Calu3 (cell line): ENCODE results near the gene NRIP3. TPM values are rescaled to one million over a fixed set of nuclear protein-coding genes. Genes with fewer than 3 reads are reported as not detected.

Experiments used
- BruUV-seq: library from RNA; stranded (reverse); fragments of 400-500 nt; replicated peaks from 2 replicates; lab custom pipeline; 2021; lab: Mats Ljungman, UMichigan
- CTCF ChIA-PET: fragments of 300-600 bp; sonication (Branson Sonifier 250); formaldehyde crosslinking; loops from one replicate; lab custom pipeline; 2022; ENCODE audit warnings: antibody characterized with exemption; lab: Charles Lee
- DNase-seq: peaks from one replicate; pipeline ENCODE4 v3.0.0; 2022
- H3K27ac Mint-ChIP-seq: one replicate; pipeline ENCODE4 v1.8.0; 2022; ENCODE audit warnings: mixed read lengths; ENCODE audit not compliant: unreplicated experiment
- H3K27me3 Mint-ChIP-seq: one replicate; pipeline ENCODE4 v1.8.0; 2022; ENCODE audit warnings: mixed read lengths; ENCODE audit not compliant: unreplicated experiment
- H3K36me3 Mint-ChIP-seq: one replicate; pipeline ENCODE4 v1.8.0; 2022; ENCODE audit warnings: mild to moderate bottlenecking, moderate library complexity, mixed read lengths; ENCODE audit not compliant: insufficient read depth, unreplicated experiment
- H3K4me1 Mint-ChIP-seq: one replicate; pipeline ENCODE4 v1.8.0; 2022; ENCODE audit warnings: mild to moderate bottlenecking, low read depth, mixed read lengths; ENCODE audit not compliant: unreplicated experiment
- H3K4me3 Mint-ChIP-seq: one replicate; pipeline ENCODE4 v1.8.0; 2022; ENCODE audit warnings: mild to moderate bottlenecking, low read depth, moderate library complexity, mixed read lengths; ENCODE audit not compliant: unreplicated experiment
- H3K9me3 Mint-ChIP-seq: one replicate; pipeline ENCODE4 v1.8.0; 2022; ENCODE audit warnings: low read depth, mixed read lengths; ENCODE audit not compliant: unreplicated experiment
- intact Hi-C: fragments of 100-400 bp; cut with micrococcal nuclease; formaldehyde crosslinking; loops from one replicate; pipeline ENCODE4 v1.10.0; 2022; ENCODE audit not compliant: unreplicated experiment
- total RNA-seq: library from RNA; stranded (reverse); gene quantifications from 2 replicates; pipeline ENCODE4 v1.2.3, GENCODE V29; 2022
- TF ChIP-seq, protein P1 (sequence below): fragments of 200-600 bp; IDR thresholded peaks from one replicate; pipeline ENCODE4 v1.8.0; 2022; ENCODE audit warnings: antibody characterized with exemption; ENCODE audit not compliant: unreplicated experiment

The NRIP3 gene
- total RNA-seq, 1 experiment from 2014 or later, result 0.83 TPM

DNA sequence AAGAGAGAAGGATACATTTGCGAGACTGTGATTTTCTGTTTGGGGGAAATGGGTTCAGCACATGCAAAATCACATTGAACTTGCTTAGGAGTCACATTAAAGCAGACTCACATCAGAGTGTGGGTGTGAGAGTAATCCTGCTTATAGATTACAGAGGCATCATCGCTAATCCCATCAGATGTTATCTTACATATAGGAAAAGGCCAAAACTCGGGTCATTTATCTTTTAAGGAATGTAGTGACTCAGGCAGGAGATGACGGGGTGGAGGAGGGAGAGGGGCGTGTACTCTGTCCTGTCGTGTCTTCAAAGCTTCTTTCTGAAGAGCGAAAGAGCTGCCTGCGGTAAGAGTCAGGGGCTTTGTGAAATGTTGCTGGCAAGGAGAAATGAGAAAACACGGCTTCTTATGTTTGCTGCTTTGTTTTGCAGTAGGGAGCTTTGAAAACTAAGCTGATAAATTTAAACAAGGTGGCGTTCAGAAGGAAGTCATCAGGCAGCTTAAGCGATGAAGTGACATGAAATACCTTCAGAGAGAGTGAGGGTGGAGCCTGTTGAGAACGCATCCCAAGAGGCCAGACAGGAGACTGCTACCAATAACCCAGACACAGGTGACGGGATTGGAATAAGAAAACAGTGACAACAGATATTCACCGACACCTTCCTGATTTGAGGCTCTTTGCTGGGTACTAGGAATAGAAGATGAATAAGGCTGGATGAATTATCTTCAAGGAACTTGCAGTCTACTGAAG, 68.9 kb downstream of the NRIP3 start:
- peak; percentile 6 for DNase-seq
- BruUV-seq, result no TSS peak
- peaks cover 10% of the 10 kb centered on the region for H3K27me3 Mint-ChIP-seq
- peaks cover 17% of the 10 kb centered on the region for H3K4me1 Mint-ChIP-seq
- no peak overlapping the region for H3K27ac Mint-ChIP-seq
- H3K36me3 Mint-ChIP-seq, result no peaks in the 10 kb centered on the region
- intact Hi-C loops, result no loop called here
- CTCF ChIA-PET, result no interaction called here
- H3K4me3 Mint-ChIP-seq, result peak overlapping the region; percentile 14
- H3K9me3 Mint-ChIP-seq, result no peaks in the 10 kb centered on the region
- TF ChIP-seq, protein P1, sequence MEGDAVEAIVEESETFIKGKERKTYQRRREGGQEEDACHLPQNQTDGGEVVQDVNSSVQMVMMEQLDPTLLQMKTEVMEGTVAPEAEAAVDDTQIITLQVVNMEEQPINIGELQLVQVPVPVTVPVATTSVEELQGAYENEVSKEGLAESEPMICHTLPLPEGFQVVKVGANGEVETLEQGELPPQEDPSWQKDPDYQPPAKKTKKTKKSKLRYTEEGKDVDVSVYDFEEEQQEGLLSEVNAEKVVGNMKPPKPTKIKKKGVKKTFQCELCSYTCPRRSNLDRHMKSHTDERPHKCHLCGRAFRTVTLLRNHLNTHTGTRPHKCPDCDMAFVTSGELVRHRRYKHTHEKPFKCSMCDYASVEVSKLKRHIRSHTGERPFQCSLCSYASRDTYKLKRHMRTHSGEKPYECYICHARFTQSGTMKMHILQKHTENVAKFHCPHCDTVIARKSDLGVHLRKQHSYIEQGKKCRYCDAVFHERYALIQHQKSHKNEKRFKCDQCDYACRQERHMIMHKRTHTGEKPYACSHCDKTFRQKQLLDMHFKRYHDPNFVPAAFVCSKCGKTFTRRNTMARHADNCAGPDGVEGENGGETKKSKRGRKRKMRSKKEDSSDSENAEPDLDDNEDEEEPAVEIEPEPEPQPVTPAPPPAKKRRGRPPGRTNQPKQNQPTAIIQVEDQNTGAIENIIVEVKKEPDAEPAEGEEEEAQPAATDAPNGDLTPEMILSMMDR, result no peak

GRCh38 chr11:8933931-8934330, 69.9 kb downstream of the NRIP3 start:
- intact Hi-C loops, result no loop called here
- no TSS peak for BruUV-seq
- TF ChIP-seq, protein P1, result no peak
- CTCF ChIA-PET, result no interaction called here
- no peak overlapping the region for H3K4me3 Mint-ChIP-seq
- no peaks in the 10 kb centered on the region for H3K9me3 Mint-ChIP-seq
- no peak for DNase-seq
- no peaks in the 10 kb centered on the region for H3K36me3 Mint-ChIP-seq
- peaks cover 17% of the 10 kb centered on the region for H3K4me1 Mint-ChIP-seq
- H3K27ac Mint-ChIP-seq, result no peak overlapping the region
- peaks cover 19% of the 10 kb centered on the region for H3K27me3 Mint-ChIP-seq

DNA sequence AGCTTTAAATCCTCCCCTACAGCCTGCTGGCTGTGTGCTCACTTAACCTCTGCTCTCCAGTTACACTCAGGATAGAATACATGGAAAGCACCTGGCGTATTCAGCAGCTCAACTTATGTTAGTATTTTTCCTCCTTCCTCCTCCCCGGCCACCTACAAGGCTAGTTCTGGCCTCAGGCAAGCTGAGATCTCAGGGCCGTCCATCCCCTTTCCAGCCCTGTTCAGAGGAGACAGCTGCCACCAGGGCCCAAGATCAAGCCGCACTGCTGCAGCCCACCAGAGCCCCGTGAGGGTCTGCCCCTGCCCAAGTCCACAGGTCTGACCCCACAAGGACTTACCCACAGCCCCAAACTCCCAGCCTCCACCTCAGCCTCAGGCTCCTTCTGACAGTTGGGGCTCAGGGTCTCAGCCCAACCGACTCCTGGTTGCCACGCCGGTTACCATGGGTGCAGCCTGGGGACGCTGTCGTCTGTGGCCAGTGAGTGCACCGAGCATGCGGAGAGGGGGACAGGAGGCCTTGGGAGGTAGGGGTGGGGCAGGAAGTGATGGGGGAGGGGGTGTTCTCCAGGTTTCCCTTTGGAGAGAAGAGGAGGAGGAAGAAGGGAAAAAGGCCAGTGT, 71.1 kb downstream of the NRIP3 start, which contains the start of gene C11orf16:
C11orf16 (minus strand) TSS at position 384 of the 617 bp plus-strand sequence. CDS start 639 bp downstream, outside the sequence.
- Mint-ChIP-seq H3K36me3 (no peaks in the 10 kb centered on the region), H3K9me3 (no peaks in the 10 kb centered on the region), H3K27me3 (peaks cover 20% of the 10 kb centered on the region), H3K4me3 (no peak within 1 kb of the TSS), H3K4me1 (peaks cover 17% of the 10 kb centered on the region), H3K27ac (no peak within 1 kb of the TSS)
- TF ChIP-seq, protein P1, result no peak
- intact Hi-C loops, result no loop called here
- CTCF ChIA-PET, result no interaction called here
- no TSS peak for BruUV-seq
- DNase-seq, result no peak

Other genes with a start within 250 kb of the NRIP3 start
- gene AKIP1, start 92.8 kb downstream of the NRIP3 start, total RNA-seq, result 23.0 and 26.8 TPM in 2 replicates
- gene C11orf16, start 71.1 kb downstream of the NRIP3 start, total RNA-seq, result not detected in 2 replicates
- not detected in 2 replicates for gene ASCL3, start 61.0 kb downstream of the NRIP3 start, total RNA-seq
- 31.3 and 31.5 TPM in 2 replicates for gene TMEM9B, start 39.6 kb downstream of the NRIP3 start, total RNA-seq
- gene SCUBE2, start 87.6 kb upstream of the NRIP3 start, total RNA-seq, result not detected in 2 replicates